K562 (cell line): Measurements from ENCODE around the gene PSORS1C1. TPM values are rescaled to one million over a fixed set of nuclear protein-coding genes. Genes with fewer than 3 reads are reported as not detected.

Source experiments
- ATAC-seq: fragments of 200-7000 bp; cut with Tn5 transposase; 3 replicates; pipeline ENCODE4 v1.9.1; 2020; ENCODE audit warnings: moderate library complexity
- BruUV-seq: library from RNA; stranded (reverse); fragments of 400-500 nt; replicated peaks from 2 replicates; lab custom pipeline; 2021; lab: Mats Ljungman, UMichigan
- CTCF ChIA-PET: fragments of 300-600 bp; formaldehyde crosslinking; extraction: SDS; loops from one replicate; lab custom pipeline; 2021; ENCODE audit warnings: low intra/inter-chr PET ratio; lab: Yijun Ruan, JAX
- POLR2A ChIA-PET: fragments of 300-600, 350-650 bp; sonication (Branson Sonifier 250); formaldehyde crosslinking; extraction: SDS; loops from one replicate; lab custom pipeline; 2021; ENCODE audit warnings: antibody characterized with exemption, inconsistent platforms; lab: Yijun Ruan, JAX
- DNase-seq, 4 experiments: peaks; one replicate each; pipeline versions ENCODE4 v3.0.0 to v3.0.0-alpha.2; 2011 to 2018; ENCODE audit warnings: low spot score in 3 of 4, mixed read lengths in 3 of 4; ENCODE audit errors: extremely low read depth in 1 of 4
- FAIRE-seq: peaks from 2 replicates; lab custom pipeline; 2011; peaks lifted over from hg19 to GRCh38; lab: Jason Lieb, UNC
- H2AFZ ChIP-seq: 2 replicates; pipeline ENCODE4 v1.6.0; 2011; ENCODE audit warnings: low read depth, low read length, control low read depth, inconsistent platforms
- H3K27ac ChIP-seq: fragments of 200-600 bp; 3 replicates; pipeline ENCODE4 v1.8.0; 2011; ENCODE audit warnings: low read depth, mild to moderate bottlenecking, control low read depth, inconsistent platforms, low read length, moderate library complexity, mixed read lengths; ENCODE audit errors: extremely low read depth
- H3K27me3 ChIP-seq, 2 experiments: fragments of 300-600 bp in 1 of 2; 2 replicates in 1 of 2; 3 replicates in 1 of 2; pipeline versions ENCODE4 v1.6.0 to v1.8.0; 2011; ENCODE audit warnings: inconsistent platforms in 2 of 2, low read length in 2 of 2, mild to moderate bottlenecking in 1 of 2, mixed read lengths in 1 of 2, moderate library complexity in 1 of 2; ENCODE audit not compliant: control insufficient read depth in 2 of 2, insufficient read depth in 2 of 2
- H3K36me3 ChIP-seq: fragments of 300-600 bp; 3 replicates; pipeline ENCODE4 v1.8.0; 2011; ENCODE audit warnings: mild to moderate bottlenecking, low read length, inconsistent platforms; ENCODE audit not compliant: control insufficient read depth, insufficient read depth
- H3K4me1 ChIP-seq, 2 experiments: fragments of 200-600 bp in 1 of 2; replicated peaks in 1 of 2; 2 replicates in 1 of 2; 3 replicates in 1 of 2; pipeline versions ENCODE4 v1.5.1 to v1.8.0; 2011; ENCODE audit warnings: inconsistent platforms in 2 of 2, low read length in 2 of 2, mild to moderate bottlenecking in 1 of 2, mixed read lengths in 1 of 2, moderate library complexity in 1 of 2; ENCODE audit not compliant: control insufficient read depth in 2 of 2, insufficient read depth in 2 of 2
- H3K4me2 ChIP-seq: 2 replicates; pipeline ENCODE4 v1.6.1; 2011; ENCODE audit warnings: low read length, control low read depth, inconsistent platforms, mixed read lengths; ENCODE audit not compliant: insufficient read depth
- H3K4me3 ChIP-seq: fragments of 200-600 bp; sonication (generic), shearing (Covaris generic); 2 replicates; pipeline ENCODE4 v1.5.1; 2016; ENCODE audit warnings: control low read depth, inconsistent platforms
- H3K79me2 ChIP-seq: fragments of 200-600 bp; 3 replicates; pipeline ENCODE4 v1.8.0; 2011; ENCODE audit warnings: low read length, inconsistent platforms; ENCODE audit not compliant: control insufficient read depth, insufficient read depth
- H3K9ac ChIP-seq, 2 experiments: 2 replicates each; pipeline versions ENCODE4 v1.6.0 to v1.6.1; 2011; ENCODE audit warnings: low read depth in 2 of 2, low read length in 2 of 2, control low read depth in 1 of 2, inconsistent platforms in 1 of 2, mild to moderate bottlenecking in 1 of 2, mixed read lengths in 1 of 2; ENCODE audit not compliant: insufficient read depth in 1 of 2
- H3K9me1 ChIP-seq: one replicate; pipeline ENCODE4 v1.6.0; 2011; ENCODE audit warnings: inconsistent platforms, mild to moderate bottlenecking, low read length, moderate library complexity; ENCODE audit not compliant: control insufficient read depth, insufficient read depth
- H3K9me3 ChIP-seq: replicated peaks from 2 replicates; pipeline ENCODE4 v1.5.1; 2011; ENCODE audit warnings: low read depth, low read length, inconsistent platforms; ENCODE audit not compliant: control insufficient read depth, insufficient read depth
- H4K20me1 ChIP-seq: replicated peaks from 2 replicates; pipeline ENCODE4 v1.6.1; 2011; ENCODE audit warnings: low read length, inconsistent platforms, mixed read lengths; ENCODE audit not compliant: control insufficient read depth, insufficient read depth
- ATF1 ChIP-seq, 2 experiments: fragments of 450-650 bp in 1 of 2; IDR thresholded peaks; 2 replicates each; pipeline ENCODE4 v1.6.1; 2016; ENCODE audit warnings: missing compliant biosample characterization in 1 of 2, missing genetic modification characterization in 1 of 2
- ATF4 ChIP-seq: fragments of 450-650 bp; formaldehyde crosslinking; IDR thresholded peaks from 2 replicates; pipeline ENCODE4 v1.4.0; 2022; ENCODE audit warnings: mild to moderate bottlenecking, moderate library complexity
- CBFA2T3 ChIP-seq: fragments of 450-650 bp; IDR thresholded peaks from 2 replicates; pipeline ENCODE4 v1.6.1; 2017
- RBM25 ChIP-seq: fragments of 200-400 bp; formaldehyde crosslinking; IDR thresholded peaks from 2 replicates; pipeline ENCODE4 v1.6.1; 2018; ENCODE audit warnings: low read length, low read depth, moderate library complexity; ENCODE audit not compliant: severe bottlenecking
- ZMIZ1 ChIP-seq, 2 experiments: fragments of 150-350 bp in 1 of 2; IDR thresholded peaks; 2 replicates each; pipeline ENCODE4 v1.6.1; 2012 to 2016; ENCODE audit warnings: low read depth in 2 of 2, low read length in 2 of 2, mild to moderate bottlenecking in 1 of 2, moderate library complexity in 1 of 2
- ZNF77 ChIP-seq: fragments of 250-450 bp; sonication (Bioruptor Pico); IDR thresholded peaks from 2 replicates; pipeline ENCODE4 v1.5.0; 2020
- WGBS: fragments of 100-300 bp; shearing (Covaris generic); methylation state at CpG from one replicate; pipeline ENCODE4 v1.1.6; 2016; ENCODE audit warnings: low coverage, mixed read lengths; ENCODE audit not compliant: insufficient coverage; ENCODE audit errors: missing lambda C conversion rate; 5-methylcytosine and 5-hydroxymethylcytosine counted together
- in situ Hi-C: fragments of 300-500 bp; cut with MboI; formaldehyde crosslinking; loops from 4 replicates; pipeline ENCODE4 v1.15.0; 2018; ENCODE audit warnings: inconsistent platforms, mixed read lengths
- intact Hi-C: fragments of 100-400 bp; cut with micrococcal nuclease; formaldehyde crosslinking; loops from 2 replicates; pipeline ENCODE4 v1.14.2; 2022
- polyA plus RNA-seq, 8 experiments: library from polyadenylated mRNA; depleted of rRNA in 4 of 8; stranded (reverse) in 5 of 8; unstranded in 3 of 8; fragments of >200 nt; fragmentation: Nextera tagmentation in 2 of 8; fragmentation: Illumina TruSeq in 1 of 8; extraction: Ambion mirVana in 2 of 8; extraction: Trizol in 1 of 8; gene quantifications; 2 replicates each; pipeline versions ENCODE4 v1.2.1 to v1.2.3, GENCODE V29; 2011 to 2014; ENCODE audit warnings: inconsistent platforms in 1 of 8, missing spikeins in 1 of 8
- total RNA-seq, 7 experiments: library from RNA; depleted of rRNA in 6 of 7; stranded (reverse); fragments of >200 nt in 6 of 7; fragmentation: Illumina TruSeq in 2 of 7; extraction: Trizol in 2 of 7; gene quantifications; 2 replicates each; pipeline versions ENCODE4 v1.2.1 to v1.2.3, GENCODE V29; 2011 to 2021; ENCODE audit warnings: low replicate concordance in 1 of 7
- TF ChIP-seq, protein P1 (sequence below): fragments of 200-800 bp; sonication (Bioruptor generic); IDR thresholded peaks from 2 replicates; pipeline ENCODE4 v1.6.1; 2017; ENCODE audit warnings: missing genetic modification characterization, missing compliant biosample characterization
- TF ChIP-seq, protein P2 (sequence below): IDR thresholded peaks from 2 replicates; pipeline ENCODE4 v1.6.1; 2014; ENCODE audit warnings: antibody characterized with exemption
- TF ChIP-seq, protein P3 (sequence below): sonication (generic); formaldehyde crosslinking; IDR thresholded peaks from 2 replicates; pipeline ENCODE4 v1.8.0; 2023; ENCODE audit warnings: missing genetic modification reagents, mild to moderate bottlenecking, borderline replicate concordance

PSORS1C1 gene
- total and polyA plus RNA-seq, 9 of the 15 experiments (the other 6 are each of a cell fraction or from before 2014, with no cell fraction given) = 0.11 TPM; not detected in 8

DNA sequence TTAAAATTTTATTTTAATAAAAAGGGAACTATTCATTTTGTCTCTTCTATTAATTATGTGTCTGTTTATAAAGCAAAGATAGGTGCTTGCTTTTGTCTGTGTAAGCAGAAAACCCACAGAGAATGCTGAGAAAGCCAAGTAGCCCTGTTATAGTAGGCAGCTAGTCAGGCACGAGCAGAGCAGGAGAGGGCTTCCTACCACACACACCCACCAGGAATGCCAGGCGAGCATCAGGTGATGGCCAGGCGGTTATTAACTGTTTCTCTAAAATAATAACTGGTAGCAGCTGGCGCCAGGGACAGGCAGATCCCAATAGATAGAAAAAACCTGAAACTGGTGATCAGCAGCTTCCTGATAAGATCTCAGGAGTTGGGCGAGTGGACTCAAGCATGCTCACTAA is 17.9 kb upstream of the PSORS1C1 start:
- no peak overlapping the region for H3K4me3 ChIP-seq
- H3K4me1 ChIP-seq = peaks cover 0 to 2% of the 10 kb centered on the region in 2 experiments; a peak in 3 of 5 replicates
- intact Hi-C loops = no loop called here
- no peaks in the 10 kb centered on the region for H4K20me1 ChIP-seq
- DNase-seq (no peak), FAIRE-seq (no peak), ATAC-seq (no peak)
- no peaks in the 10 kb centered on the region for H3K36me3 ChIP-seq
- H3K27me3 ChIP-seq = peaks cover 0 to 16% of the 10 kb centered on the region in 2 experiments; a peak in 1 of 5 replicates
- no peaks in the 10 kb centered on the region for H3K79me2 ChIP-seq
- CTCF ChIA-PET = no interaction called here
- in situ Hi-C loops = no loop called here
- H3K9me3 ChIP-seq = no peaks in the 10 kb centered on the region
- H2AFZ ChIP-seq = no peak overlapping the region
- no peak overlapping the region for H3K27ac ChIP-seq
- no peak overlapping the region for H3K9ac ChIP-seq
- H3K4me2 ChIP-seq = no peak overlapping the region
- POLR2A ChIA-PET = no interaction called here
- no TSS peak for BruUV-seq
- no peaks in the 10 kb centered on the region for H3K9me1 ChIP-seq
- 6% methylated on average over 5 of the region's 5 CpGs for WGBS
- TF ChIP-seq ATF4 (CRISPR knock-in tag) (no peak), ZMIZ1 (IDR thresholded peaks at IDR 0.05; ENCODE audit: low read depth in 2 of 2, low read length in 2 of 2) (no peak), RBM25 (no peak), CBFA2T3 (no peak), ATF1 (CRISPR knock-in tag; IDR thresholded peaks at IDR 0.05) (no peak), ATF1 (tag; IDR thresholded peaks at IDR 0.05) (no peak), ZNF77 (CRISPR knock-in tag) (no peak)
- TF ChIP-seq, protein P1, sequence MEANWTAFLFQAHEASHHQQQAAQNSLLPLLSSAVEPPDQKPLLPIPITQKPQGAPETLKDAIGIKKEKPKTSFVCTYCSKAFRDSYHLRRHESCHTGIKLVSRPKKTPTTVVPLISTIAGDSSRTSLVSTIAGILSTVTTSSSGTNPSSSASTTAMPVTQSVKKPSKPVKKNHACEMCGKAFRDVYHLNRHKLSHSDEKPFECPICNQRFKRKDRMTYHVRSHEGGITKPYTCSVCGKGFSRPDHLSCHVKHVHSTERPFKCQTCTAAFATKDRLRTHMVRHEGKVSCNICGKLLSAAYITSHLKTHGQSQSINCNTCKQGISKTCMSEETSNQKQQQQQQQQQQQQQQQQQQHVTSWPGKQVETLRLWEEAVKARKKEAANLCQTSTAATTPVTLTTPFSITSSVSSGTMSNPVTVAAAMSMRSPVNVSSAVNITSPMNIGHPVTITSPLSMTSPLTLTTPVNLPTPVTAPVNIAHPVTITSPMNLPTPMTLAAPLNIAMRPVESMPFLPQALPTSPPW (CRISPR knock-in tag) = no peak
- TF ChIP-seq, protein P2, sequence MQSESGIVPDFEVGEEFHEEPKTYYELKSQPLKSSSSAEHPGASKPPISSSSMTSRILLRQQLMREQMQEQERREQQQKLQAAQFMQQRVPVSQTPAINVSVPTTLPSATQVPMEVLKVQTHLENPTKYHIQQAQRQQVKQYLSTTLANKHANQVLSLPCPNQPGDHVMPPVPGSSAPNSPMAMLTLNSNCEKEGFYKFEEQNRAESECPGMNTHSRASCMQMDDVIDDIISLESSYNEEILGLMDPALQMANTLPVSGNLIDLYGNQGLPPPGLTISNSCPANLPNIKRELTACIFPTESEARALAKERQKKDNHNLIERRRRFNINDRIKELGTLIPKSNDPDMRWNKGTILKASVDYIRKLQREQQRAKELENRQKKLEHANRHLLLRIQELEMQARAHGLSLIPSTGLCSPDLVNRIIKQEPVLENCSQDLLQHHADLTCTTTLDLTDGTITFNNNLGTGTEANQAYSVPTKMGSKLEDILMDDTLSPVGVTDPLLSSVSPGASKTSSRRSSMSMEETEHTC = no peak
- TF ChIP-seq, protein P3, sequence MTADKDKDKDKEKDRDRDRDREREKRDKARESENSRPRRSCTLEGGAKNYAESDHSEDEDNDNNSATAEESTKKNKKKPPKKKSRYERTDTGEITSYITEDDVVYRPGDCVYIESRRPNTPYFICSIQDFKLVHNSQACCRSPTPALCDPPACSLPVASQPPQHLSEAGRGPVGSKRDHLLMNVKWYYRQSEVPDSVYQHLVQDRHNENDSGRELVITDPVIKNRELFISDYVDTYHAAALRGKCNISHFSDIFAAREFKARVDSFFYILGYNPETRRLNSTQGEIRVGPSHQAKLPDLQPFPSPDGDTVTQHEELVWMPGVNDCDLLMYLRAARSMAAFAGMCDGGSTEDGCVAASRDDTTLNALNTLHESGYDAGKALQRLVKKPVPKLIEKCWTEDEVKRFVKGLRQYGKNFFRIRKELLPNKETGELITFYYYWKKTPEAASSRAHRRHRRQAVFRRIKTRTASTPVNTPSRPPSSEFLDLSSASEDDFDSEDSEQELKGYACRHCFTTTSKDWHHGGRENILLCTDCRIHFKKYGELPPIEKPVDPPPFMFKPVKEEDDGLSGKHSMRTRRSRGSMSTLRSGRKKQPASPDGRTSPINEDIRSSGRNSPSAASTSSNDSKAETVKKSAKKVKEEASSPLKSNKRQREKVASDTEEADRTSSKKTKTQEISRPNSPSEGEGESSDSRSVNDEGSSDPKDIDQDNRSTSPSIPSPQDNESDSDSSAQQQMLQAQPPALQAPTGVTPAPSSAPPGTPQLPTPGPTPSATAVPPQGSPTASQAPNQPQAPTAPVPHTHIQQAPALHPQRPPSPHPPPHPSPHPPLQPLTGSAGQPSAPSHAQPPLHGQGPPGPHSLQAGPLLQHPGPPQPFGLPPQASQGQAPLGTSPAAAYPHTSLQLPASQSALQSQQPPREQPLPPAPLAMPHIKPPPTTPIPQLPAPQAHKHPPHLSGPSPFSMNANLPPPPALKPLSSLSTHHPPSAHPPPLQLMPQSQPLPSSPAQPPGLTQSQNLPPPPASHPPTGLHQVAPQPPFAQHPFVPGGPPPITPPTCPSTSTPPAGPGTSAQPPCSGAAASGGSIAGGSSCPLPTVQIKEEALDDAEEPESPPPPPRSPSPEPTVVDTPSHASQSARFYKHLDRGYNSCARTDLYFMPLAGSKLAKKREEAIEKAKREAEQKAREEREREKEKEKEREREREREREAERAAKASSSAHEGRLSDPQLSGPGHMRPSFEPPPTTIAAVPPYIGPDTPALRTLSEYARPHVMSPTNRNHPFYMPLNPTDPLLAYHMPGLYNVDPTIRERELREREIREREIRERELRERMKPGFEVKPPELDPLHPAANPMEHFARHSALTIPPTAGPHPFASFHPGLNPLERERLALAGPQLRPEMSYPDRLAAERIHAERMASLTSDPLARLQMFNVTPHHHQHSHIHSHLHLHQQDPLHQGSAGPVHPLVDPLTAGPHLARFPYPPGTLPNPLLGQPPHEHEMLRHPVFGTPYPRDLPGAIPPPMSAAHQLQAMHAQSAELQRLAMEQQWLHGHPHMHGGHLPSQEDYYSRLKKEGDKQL (CRISPR knock-in tag) = no peak
